Activated B cell treated with CpG ODN at 0.5 μM for 24 hours (primary cell): Measurements from ENCODE around the gene RNLS. TPM values are rescaled to one million over a fixed set of nuclear protein-coding genes. Genes with fewer than 3 reads are reported as not detected.

Source experiments
- ATAC-seq: fragments of 200-7000 bp; cut with Tn5 transposase; one replicate; pipeline ENCODE4 v1.10.0; 2021; ENCODE audit warnings: low read depth, mild to moderate bottlenecking, moderate library complexity
- CTCF ChIA-PET: fragments of 350-600 bp; sonication (Branson Sonifier 250); formaldehyde crosslinking; loops from one replicate; lab custom pipeline; 2021; ENCODE audit warnings: antibody characterized with exemption; lab: Charles Lee
- POLR2A ChIA-PET: fragments of 350-600 bp; sonication (Branson Sonifier 250); formaldehyde crosslinking; loops from one replicate; lab custom pipeline; 2021; ENCODE audit warnings: antibody characterized with exemption; lab: Charles Lee
- DNase-seq: peaks from one replicate; pipeline ENCODE4 v3.0.0; 2022
- H3K27ac Mint-ChIP-seq: one replicate; pipeline ENCODE4 v1.8.0; 2020; ENCODE audit warnings: mixed read lengths
- H3K27me3 Mint-ChIP-seq: one replicate; pipeline ENCODE4 v1.8.0; 2021; ENCODE audit warnings: mixed read lengths
- H3K36me3 Mint-ChIP-seq: one replicate; pipeline ENCODE4 v1.8.0; 2021; ENCODE audit warnings: low read depth, mixed read lengths
- H3K4me1 Mint-ChIP-seq: one replicate; pipeline ENCODE4 v1.8.0; 2021; ENCODE audit warnings: mixed read lengths
- H3K4me3 Mint-ChIP-seq: one replicate; pipeline ENCODE4 v1.8.0; 2020; ENCODE audit warnings: mild to moderate bottlenecking, mixed read lengths
- H3K9me3 Mint-ChIP-seq: one replicate; pipeline ENCODE4 v1.8.0; 2020; ENCODE audit warnings: mixed read lengths
- intact Hi-C: fragments of 100-400 bp; cut with micrococcal nuclease; formaldehyde crosslinking; loops from one replicate; pipeline ENCODE4 v1.15.1; 2024
- total RNA-seq: library from RNA; stranded (reverse); gene quantifications from 2 replicates; pipeline ENCODE4 v1.2.3, GENCODE V29; 2022
- TF ChIP-seq, protein P1 (sequence below): fragments of 200-600 bp; IDR thresholded peaks from one replicate; pipeline ENCODE4 v1.8.0; 2022; ENCODE audit warnings: antibody characterized with exemption, mild to moderate bottlenecking

The RNLS gene
- total RNA-seq, 1 donor from 2014 or later: 5.7 TPM

DNA sequence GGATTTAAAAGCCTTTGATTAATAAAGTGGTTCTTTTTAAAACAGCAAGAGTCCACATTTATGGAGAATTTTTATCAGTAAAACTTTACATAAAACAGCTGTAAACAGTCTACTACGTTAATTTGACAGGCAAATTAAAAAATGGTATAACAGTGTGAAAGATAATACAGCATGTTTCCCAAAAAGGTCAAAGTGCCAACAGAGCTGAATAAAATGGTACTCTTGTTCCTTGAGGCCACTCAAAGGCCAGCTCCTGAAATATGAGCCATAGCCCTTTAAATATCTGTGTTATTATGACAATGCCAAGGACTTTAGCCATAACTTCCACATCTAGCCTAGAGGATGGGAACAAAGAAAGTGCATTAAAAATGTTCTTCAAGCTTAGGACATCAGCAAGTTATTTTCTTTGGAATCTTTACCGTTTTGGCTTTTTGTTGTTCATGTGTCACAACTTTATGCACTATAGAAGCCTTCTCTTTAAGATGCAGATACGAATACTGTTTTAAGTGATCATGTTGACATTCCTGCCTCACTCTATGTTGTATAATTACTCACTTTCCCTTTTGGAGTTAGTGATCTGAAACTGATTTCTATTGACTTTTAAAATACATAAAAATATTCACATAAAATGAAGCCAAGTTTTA is 165.6 kb downstream of the RNLS start:
- ATAC-seq (no peak), DNase-seq (no peak)
- Mint-ChIP-seq H3K4me3 (no peak overlapping the region), H3K27me3 (no peaks in the 10 kb centered on the region), H3K36me3 (no peaks in the 10 kb centered on the region), H3K9me3 (no peaks in the 10 kb centered on the region), H3K4me1 (no peaks in the 10 kb centered on the region), H3K27ac (no peak overlapping the region)
- intact Hi-C loops: no loop called here
- TF ChIP-seq, protein P1, sequence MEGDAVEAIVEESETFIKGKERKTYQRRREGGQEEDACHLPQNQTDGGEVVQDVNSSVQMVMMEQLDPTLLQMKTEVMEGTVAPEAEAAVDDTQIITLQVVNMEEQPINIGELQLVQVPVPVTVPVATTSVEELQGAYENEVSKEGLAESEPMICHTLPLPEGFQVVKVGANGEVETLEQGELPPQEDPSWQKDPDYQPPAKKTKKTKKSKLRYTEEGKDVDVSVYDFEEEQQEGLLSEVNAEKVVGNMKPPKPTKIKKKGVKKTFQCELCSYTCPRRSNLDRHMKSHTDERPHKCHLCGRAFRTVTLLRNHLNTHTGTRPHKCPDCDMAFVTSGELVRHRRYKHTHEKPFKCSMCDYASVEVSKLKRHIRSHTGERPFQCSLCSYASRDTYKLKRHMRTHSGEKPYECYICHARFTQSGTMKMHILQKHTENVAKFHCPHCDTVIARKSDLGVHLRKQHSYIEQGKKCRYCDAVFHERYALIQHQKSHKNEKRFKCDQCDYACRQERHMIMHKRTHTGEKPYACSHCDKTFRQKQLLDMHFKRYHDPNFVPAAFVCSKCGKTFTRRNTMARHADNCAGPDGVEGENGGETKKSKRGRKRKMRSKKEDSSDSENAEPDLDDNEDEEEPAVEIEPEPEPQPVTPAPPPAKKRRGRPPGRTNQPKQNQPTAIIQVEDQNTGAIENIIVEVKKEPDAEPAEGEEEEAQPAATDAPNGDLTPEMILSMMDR: no peak
- ChIA-PET CTCF (no interaction called here), POLR2A (interaction anchor here (1.5 kb wide), 1 partner anchor 8 kb away, joined by 4 read pairs; no protein-coding TSS in a partner anchor)

DNA sequence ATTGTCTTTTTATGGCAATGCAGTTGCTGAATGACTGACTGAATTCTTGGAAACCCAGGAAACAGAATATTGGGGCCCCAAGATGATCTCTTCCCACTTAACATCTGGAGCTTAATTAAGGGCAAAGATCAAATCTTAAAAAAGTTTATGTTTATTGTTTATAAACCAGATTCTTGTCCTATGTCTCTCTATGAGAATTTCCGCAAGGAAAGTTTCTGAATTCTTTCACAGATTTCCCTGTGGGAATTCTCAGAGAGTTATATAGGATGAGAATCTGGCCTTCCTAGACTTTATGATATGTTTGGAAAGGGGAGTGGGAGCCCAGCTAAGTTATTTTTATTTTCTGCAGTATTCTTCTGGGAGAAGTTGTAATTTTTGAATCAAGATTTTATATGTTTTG is 166.3 kb downstream of the RNLS start:
- H3K4me1 Mint-ChIP-seq: no peaks in the 10 kb centered on the region
- intact Hi-C loops: no loop called here
- H3K27me3 Mint-ChIP-seq: no peaks in the 10 kb centered on the region
- no peaks in the 10 kb centered on the region for H3K36me3 Mint-ChIP-seq
- no peak for DNase-seq
- ChIA-PET POLR2A (interaction anchor here (0.9 to 1.5 kb wide), 2 partner anchors 8 to 85 kb away, joined by 3 to 4 read pairs; no protein-coding TSS in a partner anchor), CTCF (no interaction called here)
- TF ChIP-seq, protein P1: no peak
- no peak overlapping the region for H3K4me3 Mint-ChIP-seq
- no peaks in the 10 kb centered on the region for H3K9me3 Mint-ChIP-seq
- ATAC-seq: no peak
- no peak overlapping the region for H3K27ac Mint-ChIP-seq

- intact Hi-C loops: no loop called here
- TF ChIP-seq, protein P1: no peak
- Mint-ChIP-seq H3K36me3 (no peaks in the 10 kb centered on the region), H3K27me3 (no peaks in the 10 kb centered on the region), H3K9me3 (no peaks in the 10 kb centered on the region), H3K4me1 (no peaks in the 10 kb centered on the region), H3K27ac (no peak overlapping the region), H3K4me3 (no peak overlapping the region)
- ATAC-seq (no peak), DNase-seq (no peak)
- POLR2A ChIA-PET: interaction anchor here (0.9 kb wide), 1 partner anchor 84 kb away, joined by 3 read pairs; no protein-coding TSS in a partner anchor
- CTCF ChIA-PET: no interaction called here
Measured at GRCh38 chr10:88415533-88416130, 167.5 kb downstream of the RNLS start.

- ChIA-PET POLR2A (no interaction called here), CTCF (no interaction called here)
- Mint-ChIP-seq H3K27ac (no peak overlapping the region), H3K36me3 (no peaks in the 10 kb centered on the region), H3K9me3 (no peaks in the 10 kb centered on the region), H3K4me1 (peaks cover 4% of the 10 kb centered on the region), H3K27me3 (no peaks in the 10 kb centered on the region), H3K4me3 (no peak overlapping the region)
- intact Hi-C loops: loop anchor here (5.0 kb wide), 1 partner anchor 139 kb away; no protein-coding TSS in a partner anchor
- DNase-seq: no peak
- TF ChIP-seq, protein P1: no peak
- ATAC-seq: no peak
Measured at GRCh38 chr10:88413412-88413811, 169.7 kb downstream of the RNLS start.

- Mint-ChIP-seq H3K4me1 (peaks cover 11% of the 10 kb centered on the region), H3K27me3 (no peaks in the 10 kb centered on the region), H3K36me3 (no peaks in the 10 kb centered on the region), H3K27ac (no peak overlapping the region), H3K9me3 (no peaks in the 10 kb centered on the region), H3K4me3 (no peak overlapping the region)
- DNase-seq (no peak), ATAC-seq (peak; percentile 56)
- TF ChIP-seq, protein P1: no peak
- intact Hi-C loops: loop anchor here (5.0 kb wide), 1 partner anchor 140 kb away; no protein-coding TSS in a partner anchor
- POLR2A ChIA-PET: no interaction called here
- CTCF ChIA-PET: no interaction called here
Measured at GRCh38 chr10:88411772-88412349, 171.3 kb downstream of the RNLS start.
